Right lobe of liver (tissue), 4 donors: Measurements from ENCODE around the gene KCTD7.
"Not testable (repeated sequence)": the region's sequence is repeated elsewhere in the genome, so short reads cannot be mapped to it uniquely, and the experiment has no call there.

ENCODE experiments used
- POLR2A ChIP-seq: fragments of 450-650 bp; IDR thresholded peaks from one replicate; pipeline ENCODE4 v1.6.1; 2017; ENCODE audit warnings: antibody characterized with exemption, mild to moderate bottlenecking
- TF ChIP-seq, protein P1 (sequence below), 4 donors: fragments of 200-600 bp in 3 of 4; fragments of 450-650 bp in 1 of 4; IDR thresholded peaks; one replicate each; pipeline versions ENCODE4 v1.5.1 to v1.8.0; 2016 to 2022; ENCODE audit warnings: antibody characterized with exemption in 4 of 4, mild to moderate bottlenecking in 2 of 4
- donor health status: DM: no; HTN: no; CAD: no.
- donor health status: DM: no; HTN: no; CAD: no.
- donor health status: DM: no; HTN: yes; CAD: no.

DNA sequence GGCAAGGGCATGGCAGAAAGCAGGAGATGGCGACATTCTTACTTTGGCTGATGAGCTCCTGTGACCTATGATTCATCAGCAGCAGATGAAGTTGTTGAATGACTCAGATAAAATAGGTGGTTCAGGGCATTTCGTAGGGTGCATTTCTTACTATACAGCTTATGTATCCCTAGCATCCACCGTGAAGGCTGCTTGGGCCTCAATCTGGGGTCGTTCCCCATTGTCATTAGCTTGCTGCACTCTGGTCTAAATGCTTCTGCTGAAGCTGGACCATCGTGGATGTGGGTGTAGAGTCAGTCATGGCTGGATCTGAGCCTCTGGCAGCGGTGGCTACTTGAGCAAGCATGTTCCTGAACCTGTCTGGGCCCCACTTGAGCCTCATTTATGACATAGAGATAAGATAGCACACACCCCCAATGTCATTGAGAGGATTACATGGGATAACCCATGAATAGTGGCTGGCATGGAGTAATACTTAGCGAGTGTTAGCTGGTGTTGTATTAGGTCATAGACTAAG, 44.5 kb downstream of the KCTD7 start:
- TF ChIP-seq, protein P1, sequence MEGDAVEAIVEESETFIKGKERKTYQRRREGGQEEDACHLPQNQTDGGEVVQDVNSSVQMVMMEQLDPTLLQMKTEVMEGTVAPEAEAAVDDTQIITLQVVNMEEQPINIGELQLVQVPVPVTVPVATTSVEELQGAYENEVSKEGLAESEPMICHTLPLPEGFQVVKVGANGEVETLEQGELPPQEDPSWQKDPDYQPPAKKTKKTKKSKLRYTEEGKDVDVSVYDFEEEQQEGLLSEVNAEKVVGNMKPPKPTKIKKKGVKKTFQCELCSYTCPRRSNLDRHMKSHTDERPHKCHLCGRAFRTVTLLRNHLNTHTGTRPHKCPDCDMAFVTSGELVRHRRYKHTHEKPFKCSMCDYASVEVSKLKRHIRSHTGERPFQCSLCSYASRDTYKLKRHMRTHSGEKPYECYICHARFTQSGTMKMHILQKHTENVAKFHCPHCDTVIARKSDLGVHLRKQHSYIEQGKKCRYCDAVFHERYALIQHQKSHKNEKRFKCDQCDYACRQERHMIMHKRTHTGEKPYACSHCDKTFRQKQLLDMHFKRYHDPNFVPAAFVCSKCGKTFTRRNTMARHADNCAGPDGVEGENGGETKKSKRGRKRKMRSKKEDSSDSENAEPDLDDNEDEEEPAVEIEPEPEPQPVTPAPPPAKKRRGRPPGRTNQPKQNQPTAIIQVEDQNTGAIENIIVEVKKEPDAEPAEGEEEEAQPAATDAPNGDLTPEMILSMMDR (IDR thresholded peaks at IDR 0.05), result not testable (repeated sequence)
- TF ChIP-seq POLR2A, result not testable (repeated sequence)
